ENCODE measurements around the gene ZNF519. TPM values are rescaled to one million over a fixed set of nuclear protein-coding genes. Genes with fewer than 3 reads are reported as not detected.
A peak's percentile ranks its signal among the peaks of the same experiment; 100 is the strongest.
"Not testable (repeated sequence)": the region's sequence is repeated elsewhere in the genome, so short reads cannot be mapped to it uniquely, and the experiment has no call there.

Gene ZNF519
- total RNA-seq (10 to 100 TPM; 12.6 to 18.7 TPM), polyA plus RNA-seq (ENCODE audit: insufficient read depth, low read depth, low replicate concordance) (3.8 TPM)
- long read RNA-seq, donor 1, full-length matches to known transcripts = 8 of 8 reads
- long read RNA-seq, donor 1, partial matches to known transcripts = 0 of 8 reads
- long read RNA-seq, donor 1, other reads (novel, unspliced or antisense) = 0 of 8 reads
- long read RNA-seq, donor 2, full-length matches to known transcripts = 2 of 2 reads
- long read RNA-seq, donor 2, partial matches to known transcripts = 0 of 2 reads
- long read RNA-seq, donor 2, other reads (novel, unspliced or antisense) = 0 of 2 reads

DNA sequence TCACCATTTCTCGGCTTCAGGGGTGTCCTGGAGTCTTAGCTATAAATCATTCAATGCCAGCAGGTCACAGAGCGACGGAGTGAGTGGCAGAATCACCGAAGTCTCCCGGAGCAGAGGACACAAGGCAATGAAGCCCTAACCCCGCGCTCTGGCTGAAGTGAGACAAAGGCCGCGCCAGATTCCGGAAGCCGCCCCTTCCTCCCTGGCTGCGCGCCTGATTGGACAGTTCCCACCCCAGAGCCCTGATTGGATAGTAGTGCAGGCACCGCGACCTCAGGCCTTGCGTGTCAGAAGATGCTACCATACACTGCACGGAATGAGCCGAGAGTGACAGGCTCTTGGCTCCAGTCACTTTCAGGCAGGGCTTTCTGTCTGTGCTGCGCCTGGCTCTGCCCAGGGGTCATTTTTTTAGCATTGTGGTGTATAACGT, at the start of gene ZNF519:
Gene ZNF519 (minus strand): TSS at position 165 of the 430 bp plus-strand sequence. CDS start 158 bp downstream, at position 7.
- intact Hi-C loops (cut with DNase I; ENCODE audit: low total_unique reads); H3K9me3 ChIP-seq; H3K27me3 ChIP-seq; H3K4me1 ChIP-seq; H3K36me3 ChIP-seq (ENCODE audit: low read depth, missing control alignments): not testable (repeated sequence)
- Histone ChIP-seq H3K27ac (peak within 1 kb of the TSS in 1 of 2 donors; percentile 72), H3K4me3 (peak within 1 kb of the TSS; percentile 75 to 76)
- 0 to 3% methylated on average over 4 to 20 of the region's 20 CpGs for WGBS, 2 donors
- DNase-seq = peak; percentile 99

GRCh38 chr18:14179306-14179705, 47.1 kb upstream of the ZNF519 start:
- 3 to 8% methylated on average over 12 to 27 of the region's 28 CpGs for WGBS, 2 donors
- no peak overlapping the region for H3K27ac ChIP-seq
- no peaks in the 10 kb centered on the region for H3K36me3 ChIP-seq (ENCODE audit: low read depth, missing control alignments)
- H3K4me3 ChIP-seq = peak overlapping the region; percentile 46 to 59
- H3K27me3 ChIP-seq = no peaks in the 10 kb centered on the region
- no peaks in the 10 kb centered on the region for H3K9me3 ChIP-seq
- intact Hi-C loops (cut with DNase I; ENCODE audit: low total_unique reads) = no loop called here
- no peak for DNase-seq
- TF ChIP-seq CTCF (IDR thresholded peaks at IDR 0.05) = no peak
- TF ChIP-seq POLR2A (IDR thresholded peaks at IDR 0.05) = no peak
- H3K4me1 ChIP-seq = no peaks in the 10 kb centered on the region

- 21 to 32% methylated on average over 15 to 56 of the region's 61 CpGs for WGBS, 2 donors
- intact Hi-C loops (cut with DNase I; ENCODE audit: low total_unique reads) = not testable (repeated sequence)
Measured at GRCh38 chr18:14178321-14179196, 46.3 kb upstream of the ZNF519 start.

DNA sequence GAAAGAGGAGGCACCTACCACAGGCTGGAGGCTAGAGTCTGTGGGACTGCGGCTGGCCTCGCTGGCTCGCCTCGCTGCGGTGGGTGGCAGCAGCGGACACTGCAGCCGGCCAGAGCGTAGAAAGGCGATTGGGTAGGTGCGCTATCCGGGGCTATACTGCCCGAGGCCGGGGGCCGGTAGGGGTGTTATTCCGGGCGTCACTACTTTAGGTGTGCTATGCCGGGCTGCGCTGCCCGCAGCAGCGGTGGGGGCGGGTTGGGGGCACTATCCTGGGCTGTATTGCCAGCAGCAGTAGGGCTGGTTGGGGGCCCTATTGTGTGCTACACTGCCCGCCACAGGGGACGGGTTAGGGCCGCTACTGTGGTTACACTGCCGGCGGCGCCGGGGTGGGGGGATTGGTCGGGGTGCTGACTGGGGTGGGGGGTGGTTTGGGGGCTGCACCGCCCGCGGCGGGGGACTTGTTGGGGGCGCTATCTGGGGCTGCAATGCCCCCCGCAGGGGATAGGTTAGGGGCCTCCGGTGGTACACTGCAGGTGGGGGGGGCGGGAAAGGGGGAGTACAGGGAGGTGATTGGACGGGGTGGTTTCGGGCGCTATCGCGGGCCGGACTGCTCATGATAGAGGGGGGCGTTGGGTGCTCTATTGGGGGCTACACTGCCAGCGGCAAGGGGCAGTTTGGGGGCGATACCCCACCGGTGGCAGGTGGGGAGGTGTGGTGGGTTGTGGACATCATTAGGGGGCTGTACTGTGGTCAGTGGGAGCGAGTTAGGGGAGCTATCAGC, 45.5 kb upstream of the ZNF519 start:
- H3K27ac ChIP-seq; DNase-seq; H3K4me3 ChIP-seq; H3K36me3 ChIP-seq (ENCODE audit: low read depth, missing control alignments); intact Hi-C loops (cut with DNase I; ENCODE audit: low total_unique reads); H3K4me1 ChIP-seq; H3K27me3 ChIP-seq; H3K9me3 ChIP-seq: not testable (repeated sequence)
- 90% methylated on average over 25 of the region's 48 CpGs; no CpG with 5 or more reads in 1 of the 2 donors for WGBS, 2 donors

More at GRCh38 chr18:14178321-14179196, 46.3 kb upstream of the ZNF519 start:
- H3K27ac ChIP-seq; H3K9me3 ChIP-seq; H3K36me3 ChIP-seq (ENCODE audit: low read depth, missing control alignments); H3K27me3 ChIP-seq; H3K4me1 ChIP-seq: not testable (repeated sequence)
- peak overlapping the region; percentile 46 to 59 for H3K4me3 ChIP-seq
- TF ChIP-seq CTCF (IDR thresholded peaks at IDR 0.05) = peak; percentile 39 to 58 (median 40)
- peak; percentile 63 for DNase-seq

DNA sequence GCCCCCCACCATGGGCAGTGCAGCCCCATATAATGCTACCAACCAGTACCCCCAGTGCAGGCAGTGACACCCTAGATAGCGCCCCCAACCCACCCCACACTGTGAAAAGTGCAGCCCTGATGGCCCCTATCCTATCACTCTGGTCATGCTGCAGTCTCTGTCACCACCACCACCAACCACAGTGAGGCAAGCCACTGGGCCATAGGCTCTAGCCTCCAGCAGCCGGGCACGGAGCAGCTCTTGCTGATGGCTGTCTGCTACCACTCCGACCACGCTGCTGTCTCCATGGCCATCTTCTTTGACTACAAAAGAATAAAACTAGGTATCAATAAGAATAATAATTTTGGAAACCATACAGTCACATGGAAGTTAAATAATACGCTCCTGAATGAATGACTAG, 43.2 kb upstream of the ZNF519 start:
- intact Hi-C loops (cut with DNase I; ENCODE audit: low total_unique reads); H3K9me3 ChIP-seq; H3K36me3 ChIP-seq (ENCODE audit: low read depth, missing control alignments); H3K4me1 ChIP-seq; H3K27me3 ChIP-seq; DNase-seq; H3K27ac ChIP-seq; H3K4me3 ChIP-seq: not testable (repeated sequence)
- WGBS, 2 donors = 90 to 91% methylated on average over 5 to 6 of the region's 6 CpGs

DNA sequence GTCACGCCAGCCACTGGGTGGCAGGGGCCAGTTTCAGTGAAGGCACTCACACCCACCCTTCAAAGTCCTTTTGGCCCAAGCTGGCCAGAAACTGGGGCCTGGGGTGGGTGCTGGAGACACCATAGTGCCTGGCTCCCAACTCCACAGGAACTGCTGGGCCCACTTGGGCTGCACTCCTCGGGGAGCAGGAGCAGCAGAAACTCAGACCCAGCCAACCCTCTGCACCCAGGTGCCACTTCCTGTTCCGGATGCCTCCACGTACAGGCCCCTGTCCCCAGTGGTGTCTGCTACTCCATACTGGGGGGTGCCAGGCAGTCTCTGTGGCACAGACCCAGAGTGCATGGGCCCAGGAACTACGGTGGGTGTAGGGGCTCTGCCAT, 42.5 kb upstream of the ZNF519 start:
- 80 to 87% methylated on average over 1 to 5 of the region's 5 CpGs for WGBS, 2 donors
- H3K27me3 ChIP-seq = no peaks in the 10 kb centered on the region
- H3K4me1 ChIP-seq = no peaks in the 10 kb centered on the region
- no peak for DNase-seq
- TF ChIP-seq CTCF (IDR thresholded peaks at IDR 0.05) (no peak), POLR2A (IDR thresholded peaks at IDR 0.05) (no peak)
- no peaks in the 10 kb centered on the region for H3K36me3 ChIP-seq (ENCODE audit: low read depth, missing control alignments)
- no peaks in the 10 kb centered on the region for H3K9me3 ChIP-seq
- H3K27ac ChIP-seq = no peak overlapping the region
- H3K4me3 ChIP-seq = no peak overlapping the region
- intact Hi-C loops (cut with DNase I; ENCODE audit: low total_unique reads) = no loop called here

DNA sequence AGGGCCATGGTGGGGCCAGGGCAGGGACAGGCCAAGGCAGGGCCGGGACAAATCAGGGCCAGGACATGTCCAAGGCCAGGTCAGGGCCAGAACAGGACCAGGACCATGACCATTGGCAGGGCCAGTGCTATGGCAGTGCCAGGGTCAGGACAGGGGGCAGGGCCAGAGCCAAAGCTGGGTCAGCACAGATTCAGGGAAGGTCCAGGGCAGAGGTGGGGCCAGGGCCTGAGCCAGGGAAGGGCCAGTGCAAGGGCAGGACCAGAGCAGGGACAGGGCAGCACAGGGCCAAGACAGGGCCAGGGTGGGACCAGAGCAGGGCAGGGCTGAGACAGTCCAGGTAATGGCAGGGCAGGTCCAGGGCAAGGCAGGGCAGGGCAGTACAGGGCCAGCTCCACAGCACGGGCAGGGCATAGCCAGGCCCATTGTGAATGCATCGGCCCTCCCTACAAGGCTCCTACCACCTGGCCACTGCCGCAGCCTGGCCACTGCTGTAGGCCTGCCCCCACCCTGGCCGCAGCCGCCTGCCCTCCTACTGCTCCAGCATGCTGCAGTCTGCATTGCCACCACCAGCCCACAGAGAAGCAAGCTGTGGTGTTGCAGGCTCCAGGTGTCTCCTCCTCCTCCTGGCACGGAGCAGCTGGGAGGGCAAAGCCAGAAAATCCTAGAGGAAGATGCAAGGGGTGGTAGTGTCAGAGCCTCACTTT, 41.9 kb upstream of the ZNF519 start:
- H3K4me1 ChIP-seq; H3K27me3 ChIP-seq; H3K36me3 ChIP-seq (ENCODE audit: low read depth, missing control alignments); H3K27ac ChIP-seq; H3K4me3 ChIP-seq; H3K9me3 ChIP-seq; DNase-seq; intact Hi-C loops (cut with DNase I; ENCODE audit: low total_unique reads): not testable (repeated sequence)
- 93% methylated on average over 4 of the region's 7 CpGs; no CpG with 5 or more reads in 1 of the 2 donors for WGBS, 2 donors
